Measurements from ENCODE around the gene F12. TPM values are rescaled to one million over a fixed set of nuclear protein-coding genes. Genes with fewer than 3 reads are reported as not detected.

The F12 gene
- total RNA-seq, 1 experiment from 2014 or later = 30.0 TPM

GRCh38 chr5:177367981-177368868 is 41.1 kb downstream of the F12 start:
- Histone ChIP-seq H3K9ac (ENCODE audit: low read length) (no peak overlapping the region), H3K79me2 (ENCODE audit: insufficient read depth, low read length) (no peaks in the 10 kb centered on the region), H3K4me2 (ENCODE audit: low read length) (no peak overlapping the region), H3K4me3 (replicated peaks in 1 of 2; ENCODE audit: low read depth in 1 of 2, low read length in 2 of 2) (no peak overlapping the region), H3K27me3 (ENCODE audit: insufficient read depth, low read length) (no peaks in the 10 kb centered on the region), H3K27ac (ENCODE audit: low read depth, low read length) (no peak overlapping the region), H3K4me1 (ENCODE audit: control insufficient read depth in 1 of 2, insufficient read depth in 2 of 2, low read length in 2 of 2) (peaks cover 22 to 54% of the 10 kb centered on the region in 2 experiments), H3K9me2 (ENCODE audit: insufficient read depth) (no peaks in the 10 kb centered on the region), H4K20me1 (ENCODE audit: insufficient read depth) (no peaks in the 10 kb centered on the region), H3K9me3 (ENCODE audit: control insufficient read depth in 1 of 2, insufficient read depth in 1 of 2, low read depth in 1 of 2, low read length in 2 of 2) (no peaks in the 10 kb centered on the region), H3K36me3 (ENCODE audit: control insufficient read depth in 1 of 2, insufficient read depth in 2 of 2, low read length in 2 of 2) (no peaks in the 10 kb centered on the region), H2AFZ (ENCODE audit: low read depth, low read length, poor library complexity, severe bottlenecking) (no peak overlapping the region)
- intact Hi-C loops (cut with micrococcal nuclease) = no loop called here
- CTCF ChIA-PET = interaction anchor here (0.7 to 3.3 kb wide), 12 partner anchors 7 to 254 kb away, joined by 3 to 50 read pairs (median 6); partner anchors contain the start of gene LMAN2
- TF ChIP-seq FOSL1 (IDR thresholded peaks at IDR 0.05; ENCODE audit: low read depth) (no peak), CEBPB (IDR thresholded peaks at IDR 0.05; ENCODE audit: low read depth) (no peak)
- ATAC-seq (no peak), DNase-seq (ENCODE audit: low read depth, low spot score) (no peak)
- POLR2A ChIA-PET = interaction anchor here (1.0 to 1.4 kb wide), 2 partner anchors 11 to 16 kb away, joined by 3 to 4 read pairs; no protein-coding TSS in a partner anchor
- no TSS peak for BruUV-seq (replicated peaks)
- RAD21 ChIA-PET (ENCODE audit: low non-redundant PET in 1 of 2, low total read pairs in 2 of 2, uncharacterized antibody in 2 of 2, unreplicated experiment in 2 of 2) = no interaction called here

GRCh38 chr5:177367323-177367848 is 42.0 kb downstream of the F12 start:
- no peaks in the 10 kb centered on the region for H3K9me2 ChIP-seq (ENCODE audit: insufficient read depth)
- peak overlapping the region; percentile 64 for H3K4me2 ChIP-seq (ENCODE audit: low read length)
- peaks cover 27 to 61% of the 10 kb centered on the region in 2 experiments for H3K4me1 ChIP-seq (ENCODE audit: control insufficient read depth in 1 of 2, insufficient read depth in 2 of 2, low read length in 2 of 2)
- intact Hi-C loops (cut with micrococcal nuclease) = no loop called here
- DNase-seq (ENCODE audit: low read depth, low spot score) = no peak
- ChIA-PET POLR2A (interaction anchor here (1.0 kb wide), 1 partner anchor 15 kb away, joined by 3 read pairs; the partner anchor contains the start of gene LMAN2), CTCF (interaction anchor here (0.6 to 1.0 kb wide), 4 partner anchors 16 to 90 kb away, joined by 3 to 6 read pairs (median 5); partner anchors contain the start of gene LMAN2), RAD21 (ENCODE audit: low non-redundant PET in 1 of 2, low total read pairs in 2 of 2, uncharacterized antibody in 2 of 2, unreplicated experiment in 2 of 2) (no interaction called here)
- H3K4me3 ChIP-seq (replicated peaks in 1 of 2; ENCODE audit: low read depth in 1 of 2, low read length in 2 of 2) = no peak overlapping the region
- no peak for ATAC-seq
- H4K20me1 ChIP-seq (ENCODE audit: insufficient read depth) = no peaks in the 10 kb centered on the region
- H2AFZ ChIP-seq (ENCODE audit: low read depth, low read length, poor library complexity, severe bottlenecking) = no peak overlapping the region
- no peak overlapping the region; the same call in 1 of the 2 replicates for H3K27ac ChIP-seq (ENCODE audit: low read depth, low read length)
- H3K36me3 ChIP-seq (ENCODE audit: control insufficient read depth in 1 of 2, insufficient read depth in 2 of 2, low read length in 2 of 2) = no peaks in the 10 kb centered on the region
- TF ChIP-seq RAD21 (IDR thresholded peaks at IDR 0.05; ENCODE audit: low read depth) (no peak), ZNF274 (IDR thresholded peaks at IDR 0.05; ENCODE audit: low read depth, low read length) (no peak), POLR2AphosphoS5 (IDR thresholded peaks at IDR 0.05; ENCODE audit: low read depth, low read length) (no peak), CBX3 (IDR thresholded peaks at IDR 0.05; ENCODE audit: low read depth) (no peak), ZBTB33 (IDR thresholded peaks at IDR 0.05; ENCODE audit: extremely low read depth, insufficient replicate concordance, low read length) (no peak), ATF3 (IDR thresholded peaks at IDR 0.05) (no peak), MAX (IDR thresholded peaks at IDR 0.05) (no peak)
- no peaks in the 10 kb centered on the region for H3K79me2 ChIP-seq (ENCODE audit: insufficient read depth, low read length)
- BruUV-seq (replicated peaks) = no TSS peak
- H3K9me3 ChIP-seq (ENCODE audit: control insufficient read depth in 1 of 2, insufficient read depth in 1 of 2, low read depth in 1 of 2, low read length in 2 of 2) = no peaks in the 10 kb centered on the region
- no peaks in the 10 kb centered on the region for H3K27me3 ChIP-seq (ENCODE audit: insufficient read depth, low read length)
- no peak overlapping the region for H3K9ac ChIP-seq (ENCODE audit: low read length)
